Mucosa of stomach (tissue), 1 donor: ENCODE data around the gene MACROD2.

Experiments used
- H3K27me3 ChIP-seq: one replicate; pipeline ENCODE4 v1.7.0; 2013; ENCODE audit warnings: mild to moderate bottlenecking, low read length; ENCODE audit not compliant: control insufficient read depth, insufficient read depth
- H3K36me3 ChIP-seq: one replicate; pipeline ENCODE4 v1.7.0; 2013; ENCODE audit warnings: low read length; ENCODE audit not compliant: control insufficient read depth, insufficient read depth
- H3K4me1 ChIP-seq: one replicate; pipeline ENCODE4 v1.7.0; 2013; ENCODE audit warnings: mild to moderate bottlenecking, low read length; ENCODE audit not compliant: control insufficient read depth, insufficient read depth
- H3K4me3 ChIP-seq: one replicate; pipeline ENCODE4 v1.7.0; 2013; ENCODE audit warnings: low read length
- H3K9ac ChIP-seq: one replicate; pipeline ENCODE4 v1.7.0; 2013; ENCODE audit warnings: mild to moderate bottlenecking, low read length, moderate library complexity
- H3K9me3 ChIP-seq: one replicate; pipeline ENCODE4 v1.7.0; 2013; ENCODE audit warnings: mild to moderate bottlenecking, low read length, moderate library complexity; ENCODE audit not compliant: control insufficient read depth
- donor health status: Pancreatic carcinoma.

Gene MACROD2

GRCh38 chr20:14751191-14751590 is 755.9 kb downstream of the MACROD2 start:
- no peaks in the 10 kb centered on the region for H3K27me3 ChIP-seq
- no peaks in the 10 kb centered on the region for H3K4me1 ChIP-seq
- H3K9ac ChIP-seq = no peak overlapping the region
- H3K9me3 ChIP-seq = no peaks in the 10 kb centered on the region
- H3K4me3 ChIP-seq = no peak overlapping the region
- no peaks in the 10 kb centered on the region for H3K36me3 ChIP-seq

GRCh38 chr20:14757728-14758127 is 762.4 kb downstream of the MACROD2 start:
- no peaks in the 10 kb centered on the region for H3K9me3 ChIP-seq
- H3K9ac ChIP-seq = no peak overlapping the region
- no peak overlapping the region for H3K4me3 ChIP-seq
- H3K4me1 ChIP-seq = no peaks in the 10 kb centered on the region
- H3K27me3 ChIP-seq = no peaks in the 10 kb centered on the region
- H3K36me3 ChIP-seq = no peaks in the 10 kb centered on the region

GRCh38 chr20:14758356-14758755 is 763.0 kb downstream of the MACROD2 start:
- Histone ChIP-seq H3K36me3 (no peaks in the 10 kb centered on the region), H3K27me3 (no peaks in the 10 kb centered on the region), H3K9me3 (no peaks in the 10 kb centered on the region), H3K4me3 (no peak overlapping the region), H3K9ac (no peak overlapping the region), H3K4me1 (no peaks in the 10 kb centered on the region)

GRCh38 chr20:14759979-14760378 is 764.7 kb downstream of the MACROD2 start:
- no peaks in the 10 kb centered on the region for H3K36me3 ChIP-seq
- H3K4me1 ChIP-seq = no peaks in the 10 kb centered on the region
- H3K9ac ChIP-seq = no peak overlapping the region
- H3K9me3 ChIP-seq = no peaks in the 10 kb centered on the region
- H3K4me3 ChIP-seq = no peak overlapping the region
- no peaks in the 10 kb centered on the region for H3K27me3 ChIP-seq

- Histone ChIP-seq H3K4me1 (no peaks in the 10 kb centered on the region), H3K27me3 (no peaks in the 10 kb centered on the region), H3K9me3 (no peaks in the 10 kb centered on the region), H3K9ac (no peak overlapping the region), H3K4me3 (no peak overlapping the region), H3K36me3 (no peaks in the 10 kb centered on the region)
These were observed 766.6 kb downstream of the MACROD2 start for GRCh38 chr20:14761903-14762302.

GRCh38 chr20:14764511-14765369 is 769.4 kb downstream of the MACROD2 start:
- H3K4me3 ChIP-seq = no peak overlapping the region
- H3K27me3 ChIP-seq = no peaks in the 10 kb centered on the region
- H3K9ac ChIP-seq = no peak overlapping the region
- no peaks in the 10 kb centered on the region for H3K4me1 ChIP-seq
- H3K9me3 ChIP-seq = no peaks in the 10 kb centered on the region
- no peaks in the 10 kb centered on the region for H3K36me3 ChIP-seq

GRCh38 chr20:14765370-14765701 is 770.0 kb downstream of the MACROD2 start:
- H3K4me1 ChIP-seq = no peaks in the 10 kb centered on the region
- H3K9me3 ChIP-seq = no peaks in the 10 kb centered on the region
- no peak overlapping the region for H3K9ac ChIP-seq
- no peak overlapping the region for H3K4me3 ChIP-seq
- no peaks in the 10 kb centered on the region for H3K27me3 ChIP-seq
- no peaks in the 10 kb centered on the region for H3K36me3 ChIP-seq

- H3K36me3 ChIP-seq = no peaks in the 10 kb centered on the region
These were observed 778.2 kb downstream of the MACROD2 start for GRCh38 chr20:14773486-14773885.

GRCh38 chr20:14775778-14776177 is 780.5 kb downstream of the MACROD2 start:
- Histone ChIP-seq H3K27me3 (no peaks in the 10 kb centered on the region), H3K4me3 (no peak overlapping the region), H3K4me1 (no peaks in the 10 kb centered on the region), H3K36me3 (no peaks in the 10 kb centered on the region), H3K9me3 (no peaks in the 10 kb centered on the region), H3K9ac (no peak overlapping the region)

More at GRCh38 chr20:14773486-14773885, 778.2 kb downstream of the MACROD2 start:
- Histone ChIP-seq H3K9me3 (no peaks in the 10 kb centered on the region), H3K9ac (no peak overlapping the region), H3K27me3 (no peaks in the 10 kb centered on the region), H3K4me3 (no peak overlapping the region), H3K4me1 (no peaks in the 10 kb centered on the region)

- no peaks in the 10 kb centered on the region for H3K9me3 ChIP-seq
- H3K9ac ChIP-seq = no peak overlapping the region
- no peaks in the 10 kb centered on the region for H3K4me1 ChIP-seq
- no peaks in the 10 kb centered on the region for H3K36me3 ChIP-seq
- no peaks in the 10 kb centered on the region for H3K27me3 ChIP-seq
- H3K4me3 ChIP-seq = no peak overlapping the region
These were observed 782.3 kb downstream of the MACROD2 start for GRCh38 chr20:14777591-14777990.

GRCh38 chr20:14778096-14778495 is 782.8 kb downstream of the MACROD2 start:
- no peaks in the 10 kb centered on the region for H3K4me1 ChIP-seq
- no peak overlapping the region for H3K9ac ChIP-seq
- H3K4me3 ChIP-seq = no peak overlapping the region
- no peaks in the 10 kb centered on the region for H3K27me3 ChIP-seq
- H3K36me3 ChIP-seq = no peaks in the 10 kb centered on the region
- no peaks in the 10 kb centered on the region for H3K9me3 ChIP-seq

- Histone ChIP-seq H3K9me3 (no peaks in the 10 kb centered on the region), H3K4me3 (no peak overlapping the region), H3K27me3 (no peaks in the 10 kb centered on the region), H3K9ac (no peak overlapping the region), H3K36me3 (no peaks in the 10 kb centered on the region), H3K4me1 (no peaks in the 10 kb centered on the region)
These were observed 783.6 kb downstream of the MACROD2 start for GRCh38 chr20:14778875-14779274.

GRCh38 chr20:14780508-14780907 is 785.2 kb downstream of the MACROD2 start:
- Histone ChIP-seq H3K9me3 (no peaks in the 10 kb centered on the region), H3K4me3 (no peak overlapping the region), H3K27me3 (no peaks in the 10 kb centered on the region), H3K4me1 (peaks cover 10% of the 10 kb centered on the region), H3K9ac (no peak overlapping the region), H3K36me3 (no peaks in the 10 kb centered on the region)
